Measurements from ENCODE around the gene RBM27. TPM values are rescaled to one million over a fixed set of nuclear protein-coding genes. Genes with fewer than 3 reads are reported as not detected.
A peak's percentile ranks its signal among the peaks of the same experiment; 100 is the strongest.

RBM27 gene
- total RNA-seq, 4 donors from 2014 or later: 18.4 to 24.1 (median 20.6) TPM

GRCh38 chr5:146229222-146229621 is 25.8 kb downstream of the RBM27 start:
- peaks cover 32 to 89% (median 51%) of the 10 kb centered on the region in 4 donors for H3K36me3 ChIP-seq
- H3K4me1 ChIP-seq: peaks cover 5 to 9% (median 8%) of the 10 kb centered on the region in 4 donors
- no peak overlapping the region for H3K4me3 ChIP-seq
- no peaks in the 10 kb centered on the region for H3K9me3 ChIP-seq
- H3K27ac ChIP-seq (replicated peaks in 1 of 4): no peak overlapping the region
- no peaks in the 10 kb centered on the region for H3K27me3 ChIP-seq
- intact Hi-C loops (cut with DNase I): no loop called here
- no peak for DNase-seq (ENCODE audit: extremely low spot score)
- TF ChIP-seq POLR2A (IDR thresholded peaks at IDR 0.05; ENCODE audit: low read depth) (no peak), EP300 (IDR thresholded peaks at IDR 0.05) (no peak), CTCF (IDR thresholded peaks at IDR 0.05) (no peak), POLR2AphosphoS5 (IDR thresholded peaks at IDR 0.05) (no peak)

GRCh38 chr5:146232223-146232622 is 28.8 kb downstream of the RBM27 start:
- intact Hi-C loops (cut with DNase I): no loop called here
- peaks cover 5 to 9% (median 8%) of the 10 kb centered on the region in 4 donors for H3K4me1 ChIP-seq

GRCh38 chr5:146233441-146233840 is 30.0 kb downstream of the RBM27 start:
- no peak for DNase-seq (ENCODE audit: extremely low spot score)
- intact Hi-C loops (cut with DNase I): no loop called here
- Histone ChIP-seq H3K4me3 (no peak overlapping the region), H3K9me3 (no peaks in the 10 kb centered on the region), H3K4me1 (peaks cover 5 to 9% (median 8%) of the 10 kb centered on the region in 4 donors), H3K27me3 (no peaks in the 10 kb centered on the region), H3K36me3 (peaks cover 48 to 95% (median 71%) of the 10 kb centered on the region in 4 donors), H3K27ac (replicated peaks in 1 of 4) (peak overlapping the region in 2 of 4 donors; percentile 7 to 22)
- TF ChIP-seq POLR2A (IDR thresholded peaks at IDR 0.05; ENCODE audit: low read depth): no peak
- no peak for TF ChIP-seq POLR2AphosphoS5 (IDR thresholded peaks at IDR 0.05)
- TF ChIP-seq EP300 (IDR thresholded peaks at IDR 0.05): no peak
- no peak for TF ChIP-seq CTCF (IDR thresholded peaks at IDR 0.05)
- WGBS: 69% methylated on average over 5 of the region's 5 CpGs

More at GRCh38 chr5:146232223-146232622, 28.8 kb downstream of the RBM27 start:
- no peaks in the 10 kb centered on the region for H3K27me3 ChIP-seq
- no peaks in the 10 kb centered on the region for H3K9me3 ChIP-seq
- H3K27ac ChIP-seq (replicated peaks in 1 of 4): no peak overlapping the region
- DNase-seq (ENCODE audit: extremely low spot score): no peak
- peaks cover 38 to 87% (median 60%) of the 10 kb centered on the region in 4 donors for H3K36me3 ChIP-seq
- TF ChIP-seq CTCF (IDR thresholded peaks at IDR 0.05): no peak
- no peak for TF ChIP-seq POLR2AphosphoS5 (IDR thresholded peaks at IDR 0.05)
- no peak for TF ChIP-seq POLR2A (IDR thresholded peaks at IDR 0.05; ENCODE audit: low read depth)
- TF ChIP-seq EP300 (IDR thresholded peaks at IDR 0.05): no peak
- 90% methylated on average over 6 of the region's 6 CpGs for WGBS
- H3K4me3 ChIP-seq: no peak overlapping the region

GRCh38 chr5:146238973-146239372 is 35.6 kb downstream of the RBM27 start:
- Histone ChIP-seq H3K27ac (replicated peaks in 1 of 4) (no peak overlapping the region), H3K27me3 (no peaks in the 10 kb centered on the region), H3K36me3 (peaks cover 16 to 60% (median 41%) of the 10 kb centered on the region in 4 donors), H3K4me3 (no peak overlapping the region), H3K9me3 (no peaks in the 10 kb centered on the region), H3K4me1 (peaks cover 0 to 19% (median 0%) of the 10 kb centered on the region in 4 donors)
- DNase-seq (ENCODE audit: extremely low spot score): no peak
- intact Hi-C loops (cut with DNase I): no loop called here
- no peak for TF ChIP-seq POLR2AphosphoS5 (IDR thresholded peaks at IDR 0.05)
- no peak for TF ChIP-seq EP300 (IDR thresholded peaks at IDR 0.05)
- TF ChIP-seq CTCF (IDR thresholded peaks at IDR 0.05): no peak
- TF ChIP-seq POLR2A (IDR thresholded peaks at IDR 0.05; ENCODE audit: low read depth): no peak
- 94% methylated on average over 1 of the region's 1 CpG for WGBS

- no peak overlapping the region for H3K4me3 ChIP-seq
- peaks cover 16 to 61% (median 42%) of the 10 kb centered on the region in 4 donors for H3K36me3 ChIP-seq
- 92% methylated on average over 2 of the region's 2 CpGs for WGBS
- no peaks in the 10 kb centered on the region for H3K9me3 ChIP-seq
- peak overlapping the region in 1 of 4 donors; percentile 6 for H3K27ac ChIP-seq (replicated peaks in 1 of 4)
- no peak for DNase-seq (ENCODE audit: extremely low spot score)
- TF ChIP-seq POLR2A (IDR thresholded peaks at IDR 0.05; ENCODE audit: low read depth) (no peak), POLR2AphosphoS5 (IDR thresholded peaks at IDR 0.05) (no peak), CTCF (IDR thresholded peaks at IDR 0.05) (no peak), EP300 (IDR thresholded peaks at IDR 0.05) (no peak)
- H3K4me1 ChIP-seq: peaks cover 0 to 19% (median 0%) of the 10 kb centered on the region in 4 donors
- intact Hi-C loops (cut with DNase I): no loop called here
- H3K27me3 ChIP-seq: no peaks in the 10 kb centered on the region
These were observed 37.5 kb downstream of the RBM27 start for GRCh38 chr5:146240951-146241350.

Measured in esophagus muscularis mucosa (tissue), 4 donors.